ENCODE data around the gene MYO5B. TPM values are rescaled to one million over a fixed set of nuclear protein-coding genes. Genes with fewer than 3 reads are reported as not detected.

Gene MYO5B
- total RNA-seq, 2 experiments from 2014 or later: not detected

DNA sequence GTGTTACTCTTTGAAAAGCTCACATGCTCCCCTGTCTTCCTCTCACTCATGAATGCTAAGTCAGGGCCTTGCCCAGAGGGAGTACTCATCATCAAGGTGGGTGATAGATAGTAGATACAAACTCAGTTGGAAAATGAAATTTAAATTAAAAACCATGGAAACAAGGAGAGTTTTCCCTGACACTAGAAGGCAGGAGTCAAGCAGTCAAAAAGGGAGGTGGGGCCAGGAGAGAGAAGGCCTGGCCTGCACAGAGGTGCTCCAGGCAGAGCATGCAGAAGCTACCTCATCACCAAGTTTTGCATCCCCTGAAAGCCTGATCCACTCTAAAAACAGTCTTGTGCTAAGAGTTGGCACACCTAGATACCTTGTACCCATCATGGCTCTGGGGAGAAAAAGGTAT, 143.7 kb downstream of the MYO5B start:
- no peak overlapping the region for H3K27ac Mint-ChIP-seq
- H3K4me3 Mint-ChIP-seq: no peak overlapping the region
- DNase-seq (no peak), ATAC-seq (ENCODE audit: low read depth) (no peak)
- peaks cover 4% of the 10 kb centered on the region for H3K27me3 Mint-ChIP-seq
- H3K9me3 Mint-ChIP-seq: peaks cover 1% of the 10 kb centered on the region
- no peaks in the 10 kb centered on the region for H3K4me1 Mint-ChIP-seq
- POLR2A ChIA-PET: no interaction called here
- no peaks in the 10 kb centered on the region for H3K36me3 Mint-ChIP-seq

DNA sequence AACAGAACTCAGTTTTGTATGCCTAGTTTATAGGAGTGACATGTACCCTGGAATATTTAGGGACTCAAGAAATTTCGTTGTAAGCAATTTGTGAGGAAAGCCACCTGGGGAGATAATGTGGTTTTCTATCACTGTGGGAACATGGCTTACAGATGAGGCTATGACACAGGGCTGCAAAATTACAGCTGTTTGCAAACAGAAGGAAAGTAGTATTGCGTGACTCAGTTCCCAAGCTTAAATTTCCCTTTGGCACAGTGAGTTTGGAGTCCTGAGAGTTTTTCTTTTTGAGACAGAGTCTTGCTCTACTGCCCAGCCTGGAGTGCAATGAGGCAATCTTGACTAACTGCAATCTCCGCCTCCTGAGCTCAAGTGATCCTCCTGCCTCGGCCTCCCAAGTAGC, 149.8 kb downstream of the MYO5B start:
- POLR2A ChIA-PET: no interaction called here
- no peaks in the 10 kb centered on the region for H3K9me3 Mint-ChIP-seq
- no peak for DNase-seq

GRCh38 chr18:50044402-50044801, 150.5 kb downstream of the MYO5B start:
- Mint-ChIP-seq H3K4me3 (no peak overlapping the region), H3K27me3 (peaks cover 19% of the 10 kb centered on the region), H3K36me3 (no peaks in the 10 kb centered on the region), H3K4me1 (no peaks in the 10 kb centered on the region), H3K27ac (no peak overlapping the region), H3K9me3 (no peaks in the 10 kb centered on the region)
- POLR2A ChIA-PET: no interaction called here
- DNase-seq (no peak), ATAC-seq (ENCODE audit: low read depth) (no peak)

More for the DNA sequence above, 149.8 kb downstream of the MYO5B start:
- ATAC-seq (ENCODE audit: low read depth): no peak
- Mint-ChIP-seq H3K4me1 (no peaks in the 10 kb centered on the region), H3K27ac (no peak overlapping the region), H3K36me3 (no peaks in the 10 kb centered on the region), H3K4me3 (no peak overlapping the region), H3K27me3 (peaks cover 16% of the 10 kb centered on the region)

DNA sequence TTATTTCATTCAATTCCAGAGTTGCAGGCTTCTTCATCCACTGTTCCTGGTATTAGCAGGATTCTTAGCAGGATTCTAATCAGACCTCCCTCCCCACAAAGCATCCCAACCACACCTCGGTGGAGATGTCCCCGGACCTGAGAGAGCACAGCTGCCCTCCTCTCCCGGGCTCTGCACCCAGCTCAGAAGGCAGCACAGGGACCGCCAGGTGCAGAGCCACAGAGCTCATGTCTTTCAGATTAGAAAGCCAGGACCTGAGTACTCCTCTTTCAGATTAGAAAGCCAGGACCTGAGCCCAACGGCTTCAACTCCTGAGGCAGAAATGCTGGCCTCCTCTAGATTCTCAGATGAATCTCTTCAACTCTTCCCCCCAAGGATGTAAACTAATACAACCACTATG, 152.3 kb downstream of the MYO5B start:
- Mint-ChIP-seq H3K27ac (no peak overlapping the region), H3K36me3 (no peaks in the 10 kb centered on the region), H3K9me3 (no peaks in the 10 kb centered on the region), H3K4me1 (peaks cover 2% of the 10 kb centered on the region), H3K4me3 (no peak overlapping the region), H3K27me3 (peaks cover 19% of the 10 kb centered on the region)
- POLR2A ChIA-PET: no interaction called here
- no peak for DNase-seq
- no peak for ATAC-seq (ENCODE audit: low read depth)

- Mint-ChIP-seq H3K4me1 (peaks cover 2% of the 10 kb centered on the region), H3K27ac (no peak overlapping the region), H3K27me3 (peaks cover 30% of the 10 kb centered on the region), H3K36me3 (no peaks in the 10 kb centered on the region), H3K4me3 (no peak overlapping the region), H3K9me3 (no peaks in the 10 kb centered on the region)
- DNase-seq (no peak), ATAC-seq (ENCODE audit: low read depth) (no peak)
- POLR2A ChIA-PET: no interaction called here
These were observed 155.2 kb downstream of the MYO5B start for GRCh38 chr18:50039746-50040145.

- POLR2A ChIA-PET: no interaction called here
- Mint-ChIP-seq H3K27me3 (peaks cover 34% of the 10 kb centered on the region), H3K4me3 (no peak overlapping the region), H3K4me1 (peaks cover 2% of the 10 kb centered on the region), H3K36me3 (no peaks in the 10 kb centered on the region), H3K9me3 (no peaks in the 10 kb centered on the region), H3K27ac (no peak overlapping the region)
- DNase-seq: no peak
- peak; percentile 71 for ATAC-seq (ENCODE audit: low read depth)
These were observed 156.5 kb downstream of the MYO5B start for GRCh38 chr18:50038448-50038847.

- Mint-ChIP-seq H3K36me3 (no peaks in the 10 kb centered on the region), H3K27me3 (peaks cover 21% of the 10 kb centered on the region), H3K27ac (no peak overlapping the region), H3K4me3 (no peak overlapping the region), H3K9me3 (no peaks in the 10 kb centered on the region), H3K4me1 (peaks cover 3% of the 10 kb centered on the region)
- DNase-seq (no peak), ATAC-seq (ENCODE audit: low read depth) (no peak)
- POLR2A ChIA-PET: no interaction called here
These were observed 160.9 kb downstream of the MYO5B start for GRCh38 chr18:50034029-50034428.

GRCh38 chr18:50033004-50033403, 161.9 kb downstream of the MYO5B start:
- Mint-ChIP-seq H3K27me3 (peaks cover 25% of the 10 kb centered on the region), H3K9me3 (no peaks in the 10 kb centered on the region), H3K36me3 (no peaks in the 10 kb centered on the region), H3K4me1 (peaks cover 1% of the 10 kb centered on the region), H3K4me3 (no peak overlapping the region), H3K27ac (no peak overlapping the region)
- POLR2A ChIA-PET: no interaction called here
- DNase-seq: no peak
- ATAC-seq (ENCODE audit: low read depth): no peak

- DNase-seq: no peak
- Mint-ChIP-seq H3K4me3 (no peak overlapping the region), H3K4me1 (peaks cover 1% of the 10 kb centered on the region), H3K27ac (no peak overlapping the region), H3K9me3 (no peaks in the 10 kb centered on the region), H3K27me3 (peaks cover 26% of the 10 kb centered on the region), H3K36me3 (no peaks in the 10 kb centered on the region)
- ATAC-seq (ENCODE audit: low read depth): no peak
- POLR2A ChIA-PET: no interaction called here
These were observed 164.8 kb downstream of the MYO5B start for GRCh38 chr18:50030146-50030545.

DNA sequence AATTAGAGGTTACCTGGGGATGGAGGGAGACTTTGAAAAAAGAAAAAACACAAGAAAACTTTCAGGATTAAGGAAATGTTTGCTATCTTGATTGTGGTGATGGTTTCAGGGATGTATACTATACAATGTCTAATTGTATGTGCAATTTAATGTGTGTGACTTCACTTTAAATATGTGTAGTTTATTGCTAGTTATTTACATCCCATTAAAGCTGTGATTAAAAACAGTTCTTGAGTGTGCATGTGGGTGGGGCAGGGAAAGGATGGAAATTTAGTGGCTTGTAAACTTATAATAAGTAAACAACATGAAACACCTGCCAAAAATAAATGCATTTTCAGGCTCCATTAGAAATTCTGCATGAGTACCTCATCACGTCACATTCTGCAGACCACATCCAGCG, 167.0 kb downstream of the MYO5B start:
- no peaks in the 10 kb centered on the region for H3K4me1 Mint-ChIP-seq
- DNase-seq: no peak
- H3K27ac Mint-ChIP-seq: no peak overlapping the region
- H3K36me3 Mint-ChIP-seq: no peaks in the 10 kb centered on the region
- no peak for ATAC-seq (ENCODE audit: low read depth)
- no peak overlapping the region for H3K4me3 Mint-ChIP-seq
- H3K27me3 Mint-ChIP-seq: peaks cover 26% of the 10 kb centered on the region
- POLR2A ChIA-PET: no interaction called here
- H3K9me3 Mint-ChIP-seq: no peaks in the 10 kb centered on the region

DNA sequence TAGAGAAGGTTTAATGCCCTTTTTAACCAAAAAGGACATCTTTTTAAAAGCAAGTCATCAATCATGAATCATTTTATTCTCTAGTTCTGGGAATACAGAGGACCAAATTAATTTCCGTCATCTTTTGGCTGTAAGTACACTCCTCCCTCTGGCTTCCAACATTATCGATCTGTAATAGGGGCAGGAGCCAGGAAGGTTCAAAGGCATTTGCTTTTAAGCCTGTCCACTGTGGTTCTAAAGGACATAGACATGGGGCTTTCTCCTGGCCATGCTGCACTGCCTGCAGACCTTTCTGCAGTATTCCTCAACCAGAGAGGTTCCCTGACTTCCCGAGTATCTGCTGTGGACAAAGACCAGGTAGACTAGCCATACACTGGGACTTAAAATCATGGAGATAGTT, 170.5 kb downstream of the MYO5B start:
- Mint-ChIP-seq H3K27ac (no peak overlapping the region), H3K27me3 (peaks cover 42% of the 10 kb centered on the region), H3K4me1 (no peaks in the 10 kb centered on the region), H3K36me3 (no peaks in the 10 kb centered on the region), H3K9me3 (no peaks in the 10 kb centered on the region), H3K4me3 (no peak overlapping the region)
- DNase-seq (no peak), ATAC-seq (ENCODE audit: low read depth) (no peak)
- POLR2A ChIA-PET: no interaction called here

DNA sequence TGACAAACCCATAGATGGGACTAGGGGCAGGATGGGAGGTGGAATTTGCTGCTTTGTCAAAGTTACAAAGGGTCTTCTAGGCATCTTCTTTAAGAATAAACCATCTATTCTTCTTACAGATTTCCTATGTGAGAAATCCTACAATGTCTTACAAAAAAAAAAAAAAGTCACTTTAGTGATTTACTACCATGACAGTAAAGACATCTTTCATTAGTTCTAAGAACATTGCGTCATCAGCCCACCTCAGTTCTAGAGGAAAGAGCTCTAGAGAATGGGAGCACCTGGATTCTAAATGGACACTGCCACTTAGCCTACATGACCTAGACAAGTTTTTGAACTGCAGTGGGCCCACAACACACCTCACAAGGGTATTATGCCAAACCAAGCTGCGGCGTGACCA, 172.0 kb downstream of the MYO5B start:
- Mint-ChIP-seq H3K36me3 (no peaks in the 10 kb centered on the region), H3K27ac (no peak overlapping the region), H3K4me3 (no peak overlapping the region), H3K27me3 (peaks cover 48% of the 10 kb centered on the region), H3K9me3 (no peaks in the 10 kb centered on the region), H3K4me1 (no peaks in the 10 kb centered on the region)
- DNase-seq (no peak), ATAC-seq (ENCODE audit: low read depth) (no peak)
- POLR2A ChIA-PET: no interaction called here

DNA sequence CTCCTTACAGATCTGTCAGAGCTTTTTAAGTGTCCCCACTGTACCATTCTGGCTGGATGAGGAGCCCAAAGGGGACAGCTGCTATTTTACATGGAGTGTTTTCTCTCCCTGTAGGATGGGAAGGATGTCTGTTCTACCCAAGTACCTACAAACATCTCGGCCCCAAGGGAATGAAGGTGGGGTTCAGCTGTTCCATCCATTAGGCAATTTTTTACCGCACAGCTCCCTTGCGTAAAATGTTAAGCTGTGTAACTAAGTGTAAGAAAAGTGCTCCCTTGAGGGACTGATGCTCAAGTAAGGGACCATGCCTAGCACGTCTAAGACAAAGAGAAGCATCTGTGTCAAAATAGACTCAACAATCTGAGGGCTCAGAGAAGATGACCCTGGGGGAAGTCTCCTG, 180.3 kb downstream of the MYO5B start:
- H3K36me3 Mint-ChIP-seq: no peaks in the 10 kb centered on the region
- H3K4me3 Mint-ChIP-seq: no peak overlapping the region
- POLR2A ChIA-PET: no interaction called here
- no peaks in the 10 kb centered on the region for H3K4me1 Mint-ChIP-seq
- H3K27me3 Mint-ChIP-seq: peaks cover 40% of the 10 kb centered on the region
- H3K27ac Mint-ChIP-seq: no peak overlapping the region
- no peaks in the 10 kb centered on the region for H3K9me3 Mint-ChIP-seq
- DNase-seq (no peak), ATAC-seq (ENCODE audit: low read depth) (no peak)

DNA sequence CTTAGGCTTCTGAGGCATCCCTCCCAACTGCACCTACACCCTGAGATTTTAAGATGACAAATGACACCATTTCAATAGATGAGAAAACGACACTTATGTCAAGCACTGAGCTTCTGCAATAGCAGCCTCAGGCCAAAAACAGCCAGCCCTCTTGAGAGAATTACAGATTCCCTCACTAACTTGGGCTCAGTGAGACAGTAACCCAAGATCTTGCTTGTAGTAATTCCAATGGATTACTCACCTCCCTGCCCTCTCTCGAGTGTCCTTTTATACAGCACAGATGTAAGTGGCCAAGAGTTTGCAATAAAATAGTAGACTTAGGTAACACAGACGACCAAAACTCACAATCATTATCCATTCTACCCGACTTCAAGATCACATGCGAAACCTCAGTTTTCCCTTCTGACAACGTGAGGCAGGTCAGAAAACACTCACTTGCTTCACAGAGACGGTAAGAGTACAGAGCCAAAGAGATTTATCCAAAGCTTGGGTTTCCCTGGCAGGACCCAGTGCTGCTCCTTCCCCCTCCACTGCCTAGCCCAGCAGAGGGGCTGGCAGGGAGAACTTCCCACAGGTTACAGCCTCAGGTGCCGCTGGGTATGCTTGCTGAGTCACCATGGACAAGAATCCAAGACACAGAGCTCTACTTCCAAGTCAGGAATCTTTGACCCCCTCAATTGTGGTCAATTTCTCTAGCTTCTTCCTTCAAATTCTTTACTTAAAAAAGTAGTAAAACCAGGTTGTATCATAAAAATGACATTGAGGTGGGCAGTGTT, 181.4 kb downstream of the MYO5B start:
- Mint-ChIP-seq H3K27me3 (peaks cover 35% of the 10 kb centered on the region), H3K4me1 (peaks cover 1% of the 10 kb centered on the region), H3K27ac (no peak overlapping the region), H3K36me3 (no peaks in the 10 kb centered on the region), H3K4me3 (no peak overlapping the region), H3K9me3 (no peaks in the 10 kb centered on the region)
- POLR2A ChIA-PET: no interaction called here
- no peak for DNase-seq
- ATAC-seq (ENCODE audit: low read depth): no peak

Data from activated naive CD8-positive, alpha-beta T cell treated with anti-CD3 and anti-CD28 coated beads, Interleukin-2, amount 10 ng/mL, durations not matched to agents 7 days and 5 days (primary cell).